NCI-H2107 (cell line): ENCODE data around the gene LSM8.
A peak's percentile ranks its signal among the peaks of the same experiment; 100 is the strongest.
"Not testable (repeated sequence)": the region's sequence is repeated elsewhere in the genome, so short reads cannot be mapped to it uniquely, and the experiment has no call there.

Experiments
- DNase-seq: peaks from one replicate; lab custom pipeline; 2025; lab: John Stamatoyannopoulos, UW

The LSM8 gene

GRCh38 chr7:118214051-118214832 is 30.3 kb downstream of the LSM8 start:
- peak; percentile 16 for DNase-seq

GRCh38 chr7:118214833-118215182 is 30.8 kb downstream of the LSM8 start:
- DNase-seq: no peak

- DNase-seq: no peak
These were observed 33.3 kb downstream of the LSM8 start for GRCh38 chr7:118217210-118217619.

GRCh38 chr7:118218413-118219156 is 34.6 kb downstream of the LSM8 start:
- DNase-seq: no peak

GRCh38 chr7:118219157-118219512 is 35.2 kb downstream of the LSM8 start:
- no peak for DNase-seq

GRCh38 chr7:118220583-118220982 is 36.6 kb downstream of the LSM8 start:
- no peak for DNase-seq

GRCh38 chr7:118222591-118222990 is 38.6 kb downstream of the LSM8 start:
- no peak for DNase-seq

GRCh38 chr7:118224521-118224920 is 40.6 kb downstream of the LSM8 start, which contains the start of gene ANKRD7:
Gene ANKRD7 (plus strand): TSS chr7:118224704. CDS start chr7:118224831, 127 bp downstream.
- no peak for DNase-seq

GRCh38 chr7:118232837-118233236 is 48.9 kb downstream of the LSM8 start:
- no peak for DNase-seq

GRCh38 chr7:118233799-118234198 is 49.8 kb downstream of the LSM8 start:
- no peak for DNase-seq

GRCh38 chr7:118239014-118239413 is 55.0 kb downstream of the LSM8 start:
- DNase-seq: no peak

GRCh38 chr7:118240320-118240719 is 56.4 kb downstream of the LSM8 start:
- not testable (repeated sequence) for DNase-seq
